HG03139 (cell line): Measurements from ENCODE around the gene ZNF184.
"Not testable (repeated sequence)": the region's sequence is repeated elsewhere in the genome, so short reads cannot be mapped to it uniquely, and the experiment has no call there.

Source experiments
- ATAC-seq: cut with Tn5 transposase; IDR thresholded peaks from one replicate; pipeline ENCODE4 v1.9.1; 2021; ENCODE audit not compliant: unreplicated experiment

Gene ZNF184

GRCh38 chr6:27426045-27426620, 46.8 kb downstream of the ZNF184 start:
- ATAC-seq = no peak

GRCh38 chr6:27424851-27425250, 48.1 kb downstream of the ZNF184 start:
- ATAC-seq = not testable (repeated sequence)

- ATAC-seq = no peak
Measured at GRCh38 chr6:27422651-27423332, 50.1 kb downstream of the ZNF184 start.

- ATAC-seq = no peak
Measured at GRCh38 chr6:27419363-27419762, 53.5 kb downstream of the ZNF184 start.

- no peak for ATAC-seq
Measured at GRCh38 chr6:27415898-27416297, 57.0 kb downstream of the ZNF184 start.

- ATAC-seq = no peak
Measured at GRCh38 chr6:27414996-27415395, 57.9 kb downstream of the ZNF184 start.

- no peak for ATAC-seq
Measured at GRCh38 chr6:27414300-27414699, 58.6 kb downstream of the ZNF184 start.

GRCh38 chr6:27407153-27407814, 65.6 kb downstream of the ZNF184 start:
- no peak for ATAC-seq

- ATAC-seq = no peak
Measured at GRCh38 chr6:27406085-27406484, 66.8 kb downstream of the ZNF184 start.

- ATAC-seq = no peak
Measured at GRCh38 chr6:27400877-27401642, 71.8 kb downstream of the ZNF184 start.
